Uterus (tissue), 2 donors: ENCODE results near the gene SLC17A4.

Experiments
- CTCF ChIP-seq, 4 experiments: fragments of 200-600 bp in 2 of 4; fragments of 450-650 bp in 2 of 4; sonication (generic) in 2 of 4; IDR thresholded peaks; one replicate each; pipeline ENCODE4 v1.5.1; 2016 to 2019; ENCODE audit warnings: antibody characterized with exemption in 4 of 4, mild to moderate bottlenecking in 2 of 4, moderate library complexity in 1 of 4
- POLR2A ChIP-seq, 2 donors: fragments of 450-650 bp; IDR thresholded peaks; one replicate each; pipeline ENCODE4 v1.6.1; 2016; ENCODE audit warnings: antibody characterized with exemption in 2 of 2, mild to moderate bottlenecking in 1 of 2, moderate library complexity in 1 of 2

- no peak for TF ChIP-seq CTCF (IDR thresholded peaks at IDR 0.05)
- no peak for TF ChIP-seq POLR2A (IDR thresholded peaks at IDR 0.05)
These were observed 10.7 kb upstream of the SLC17A4 start for GRCh38 chr6:25743868-25744267.
